ENCODE results near the gene HPCAL1. TPM values are rescaled to one million over a fixed set of nuclear protein-coding genes. Genes with fewer than 3 reads are reported as not detected.

HPCAL1 gene
- total RNA-seq, 1 experiment from 2014 or later, result 60.9 TPM

Other genes starting within 250 kb of the HPCAL1 start
- 2.1 and 5.1 TPM in 2 replicates for gene CYS1, start 222.5 kb upstream of the HPCAL1 start, total RNA-seq (2014; rRNA removed; shearing (Covaris generic))
- gene RRM2, start 180.2 kb upstream of the HPCAL1 start, total RNA-seq (2014; rRNA removed; shearing (Covaris generic)), result 155 and 162 TPM in 2 replicates
- gene ODC1, start 145.4 kb downstream of the HPCAL1 start, total RNA-seq (2014; rRNA removed; shearing (Covaris generic)), result 441 and 460 TPM in 2 replicates